Lower leg skin (tissue), 3 donors: ENCODE results near the gene DLGAP1.

Experiments used
- CTCF ChIP-seq, 3 donors: fragments of 450-650 bp; IDR thresholded peaks; one replicate each; pipeline ENCODE4 v1.5.1; 2016; ENCODE audit warnings: antibody characterized with exemption in 3 of 3, mild to moderate bottlenecking in 3 of 3, moderate library complexity in 2 of 3
- POLR2A ChIP-seq, 2 donors: fragments of 450-650 bp; IDR thresholded peaks; one replicate each; pipeline ENCODE4 v1.6.1; 2016 to 2017; ENCODE audit warnings: antibody characterized with exemption in 2 of 2, mild to moderate bottlenecking in 1 of 2, moderate library complexity in 1 of 2

GRCh38 chr18:4391859-4392258, 63.2 kb downstream of the DLGAP1 start:
- TF ChIP-seq CTCF (IDR thresholded peaks at IDR 0.05) (no peak), POLR2A (IDR thresholded peaks at IDR 0.05) (no peak)
